OCI-LY7 (cell line): Measurements from ENCODE around the gene TANGO2. TPM values are rescaled to one million over a fixed set of nuclear protein-coding genes. Genes with fewer than 3 reads are reported as not detected.

ENCODE experiments used
- BruUV-seq: library from RNA; stranded (reverse); fragments of 400-500 nt; replicated peaks from 2 replicates; lab custom pipeline; 2021; lab: Mats Ljungman, UMichigan
- CTCF ChIA-PET: fragments of 300-600 bp; sonication (Branson Sonifier 250); formaldehyde crosslinking; loops from one replicate; lab custom pipeline; 2022; ENCODE audit warnings: antibody characterized with exemption; ENCODE audit not compliant: unreplicated experiment; lab: Charles Lee
- POLR2A ChIA-PET: fragments of 300-600 bp; sonication (Branson Sonifier 250); formaldehyde crosslinking; loops from one replicate; lab custom pipeline; 2022; ENCODE audit warnings: antibody characterized with exemption; lab: Charles Lee
- DNase-seq: peaks from one replicate; pipeline ENCODE4 v3.0.0-alpha.2; 2015; ENCODE audit warnings: low spot score
- H2AFZ ChIP-seq: fragments of 200-600 bp; sonication (generic), shearing (Covaris generic); 2 replicates; pipeline ENCODE4 v1.6.1; 2014; ENCODE audit warnings: mild to moderate bottlenecking, antibody characterized with exemption, low read length, moderate library complexity
- H3K27ac ChIP-seq: fragments of 200-600 bp; sonication (generic); 2 replicates; pipeline ENCODE4 v1.5.1; 2014; ENCODE audit warnings: mixed run types, low read depth, mild to moderate bottlenecking, moderate library complexity, low read length, inconsistent platforms; ENCODE audit not compliant: poor library complexity, severe bottlenecking
- H3K36me3 ChIP-seq: fragments of 200-600 bp; sonication (generic); 2 replicates; pipeline ENCODE4 v1.6.1; 2014; ENCODE audit warnings: mild to moderate bottlenecking, antibody characterized with exemption, low read length, moderate library complexity, mixed read lengths; ENCODE audit not compliant: insufficient read depth
- H3K4me1 ChIP-seq: fragments of 200-600 bp; sonication (generic); 2 replicates; pipeline ENCODE4 v1.5.1; 2014; ENCODE audit warnings: mild to moderate bottlenecking, low read length; ENCODE audit not compliant: insufficient read depth, poor library complexity, severe bottlenecking
- H3K4me2 ChIP-seq: fragments of 200-600 bp; sonication (generic); 2 replicates; pipeline ENCODE4 v1.6.1; 2014; ENCODE audit warnings: mild to moderate bottlenecking, low read length
- H3K4me3 ChIP-seq: fragments of 200-600 bp; sonication (generic); 2 replicates; pipeline ENCODE4 v1.5.1; 2014; ENCODE audit warnings: mild to moderate bottlenecking, low read depth, low read length; ENCODE audit not compliant: poor library complexity, severe bottlenecking
- H3K79me2 ChIP-seq: fragments of 200-600 bp; sonication (generic); 2 replicates; pipeline ENCODE4 v1.6.1; 2016; ENCODE audit warnings: low read depth, mild to moderate bottlenecking, low read length, moderate library complexity, mixed read lengths; ENCODE audit not compliant: insufficient read depth
- H3K9me2 ChIP-seq: fragments of 200-600 bp; sonication (generic); 2 replicates; pipeline ENCODE4 v1.6.1; 2016; ENCODE audit warnings: mild to moderate bottlenecking, low read length, mixed read lengths; ENCODE audit not compliant: insufficient read depth
- H3K9me3 ChIP-seq: fragments of 200-600 bp; sonication (generic); 2 replicates; pipeline ENCODE4 v1.6.1; 2014; ENCODE audit warnings: mild to moderate bottlenecking, mixed run types, low read length, mixed read lengths
- H4K20me1 ChIP-seq: fragments of 200-600 bp; sonication (generic); 2 replicates; pipeline ENCODE4 v1.6.1; 2014; ENCODE audit warnings: mild to moderate bottlenecking, antibody characterized with exemption, low read length, moderate library complexity, mixed read lengths; ENCODE audit not compliant: insufficient read depth
- EZH2phosphoT487 ChIP-seq: fragments of 200-600 bp; sonication (generic); IDR thresholded peaks from 2 replicates; pipeline ENCODE4 v1.6.1; 2018; ENCODE audit warnings: low read depth, borderline replicate concordance, mild to moderate bottlenecking, mixed run types, antibody characterized with exemption, low read length, moderate library complexity, mixed read lengths
- intact Hi-C: fragments of 100-400 bp; cut with micrococcal nuclease; formaldehyde crosslinking; loops from one replicate; pipeline ENCODE4 v1.10.0; 2022; ENCODE audit not compliant: unreplicated experiment
- total RNA-seq, 2 experiments: library from RNA; depleted of rRNA in 1 of 2; stranded (reverse); fragments of >200 nt in 1 of 2; shearing (Covaris generic) in 1 of 2; gene quantifications; 2 replicates each; pipeline ENCODE4 v1.2.3, GENCODE V29; 2014 to 2022
- TF ChIP-seq, protein P1 (sequence below): fragments of 200-600 bp; sonication (generic); conservative IDR thresholded peaks from 2 replicates; pipeline ENCODE4 v1.5.1; 2014; ENCODE audit warnings: mild to moderate bottlenecking, antibody characterized with exemption, low read length, moderate library complexity, mixed read lengths

TANGO2 gene
- total RNA-seq, 2 experiments from 2014 or later = 18.3 to 23.3 TPM

DNA sequence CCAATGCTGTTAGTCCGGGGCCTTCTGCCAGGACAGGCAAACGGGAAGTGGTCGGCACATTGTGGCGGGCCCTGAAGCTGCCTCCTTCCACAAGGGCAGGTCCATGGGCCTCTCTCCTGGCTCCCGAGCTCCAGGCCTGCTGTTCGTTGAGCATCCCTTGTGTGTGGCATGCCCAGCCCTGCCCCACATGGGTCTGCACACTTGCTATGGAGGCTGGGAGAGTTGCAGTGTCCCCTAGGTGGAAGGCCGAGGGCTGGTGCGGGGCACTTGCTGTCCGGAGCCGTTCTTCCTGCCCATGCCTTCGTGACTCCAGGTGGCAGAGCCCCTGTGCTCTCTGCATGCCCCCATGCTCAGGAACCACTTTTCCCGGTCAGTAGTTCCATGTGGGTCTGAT lies 33.1 kb downstream of the TANGO2 start:
- no peak overlapping the region for H3K4me3 ChIP-seq
- no peaks in the 10 kb centered on the region for H4K20me1 ChIP-seq
- H3K27ac ChIP-seq = no peak overlapping the region
- no peaks in the 10 kb centered on the region for H3K79me2 ChIP-seq
- H3K36me3 ChIP-seq = peaks cover 14% of the 10 kb centered on the region
- no peaks in the 10 kb centered on the region for H3K9me2 ChIP-seq
- TF ChIP-seq, protein P1, sequence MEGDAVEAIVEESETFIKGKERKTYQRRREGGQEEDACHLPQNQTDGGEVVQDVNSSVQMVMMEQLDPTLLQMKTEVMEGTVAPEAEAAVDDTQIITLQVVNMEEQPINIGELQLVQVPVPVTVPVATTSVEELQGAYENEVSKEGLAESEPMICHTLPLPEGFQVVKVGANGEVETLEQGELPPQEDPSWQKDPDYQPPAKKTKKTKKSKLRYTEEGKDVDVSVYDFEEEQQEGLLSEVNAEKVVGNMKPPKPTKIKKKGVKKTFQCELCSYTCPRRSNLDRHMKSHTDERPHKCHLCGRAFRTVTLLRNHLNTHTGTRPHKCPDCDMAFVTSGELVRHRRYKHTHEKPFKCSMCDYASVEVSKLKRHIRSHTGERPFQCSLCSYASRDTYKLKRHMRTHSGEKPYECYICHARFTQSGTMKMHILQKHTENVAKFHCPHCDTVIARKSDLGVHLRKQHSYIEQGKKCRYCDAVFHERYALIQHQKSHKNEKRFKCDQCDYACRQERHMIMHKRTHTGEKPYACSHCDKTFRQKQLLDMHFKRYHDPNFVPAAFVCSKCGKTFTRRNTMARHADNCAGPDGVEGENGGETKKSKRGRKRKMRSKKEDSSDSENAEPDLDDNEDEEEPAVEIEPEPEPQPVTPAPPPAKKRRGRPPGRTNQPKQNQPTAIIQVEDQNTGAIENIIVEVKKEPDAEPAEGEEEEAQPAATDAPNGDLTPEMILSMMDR = no peak
- no peak for TF ChIP-seq EZH2phosphoT487
- POLR2A ChIA-PET = no interaction called here
- H2AFZ ChIP-seq = no peak overlapping the region
- CTCF ChIA-PET = no interaction called here
- H3K9me3 ChIP-seq = 0 out of 2 replicates have a peak, but pooled peaks cover 1% of the 10 kb centered on the region
- no peaks in the 10 kb centered on the region for H3K4me1 ChIP-seq
- no TSS peak for BruUV-seq
- no peak overlapping the region for H3K4me2 ChIP-seq
- no peak for DNase-seq
- intact Hi-C loops = no loop called here

- Histone ChIP-seq H2AFZ (no peak overlapping the region), H3K79me2 (no peaks in the 10 kb centered on the region), H3K4me1 (no peaks in the 10 kb centered on the region), H3K9me3 (no peaks in the 10 kb centered on the region), H4K20me1 (no peaks in the 10 kb centered on the region), H3K27ac (no peak overlapping the region), H3K9me2 (no peaks in the 10 kb centered on the region), H3K36me3 (peaks cover 12% of the 10 kb centered on the region), H3K4me3 (no peak overlapping the region), H3K4me2 (no peak overlapping the region)
- intact Hi-C loops = no loop called here
- no TSS peak for BruUV-seq
- CTCF ChIA-PET = no interaction called here
- POLR2A ChIA-PET = no interaction called here
- no peak for DNase-seq
- no peak for TF ChIP-seq EZH2phosphoT487
- TF ChIP-seq, protein P1 = no peak
These were observed 33.6 kb downstream of the TANGO2 start for GRCh38 chr22:20054485-20054884.

DNA sequence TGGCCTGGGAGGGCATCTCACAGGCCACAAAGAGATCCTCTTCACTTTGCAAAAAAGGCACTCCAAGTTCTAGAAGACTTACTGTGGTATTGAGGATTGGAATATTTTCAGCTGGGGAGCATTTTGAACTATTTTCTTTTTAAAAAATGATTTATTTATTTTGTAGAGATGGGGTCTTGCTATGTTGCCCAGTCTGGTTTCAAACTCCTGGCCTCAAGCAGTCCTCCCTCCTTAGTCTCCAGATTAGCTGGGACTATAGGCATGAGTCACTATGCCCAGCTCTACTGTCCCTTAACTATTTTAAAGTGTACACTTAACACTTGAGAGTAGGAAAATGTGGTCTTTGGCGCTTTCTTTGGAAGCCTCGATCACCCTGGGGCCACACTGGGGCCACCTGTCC lies 34.2 kb downstream of the TANGO2 start:
- BruUV-seq = no TSS peak
- no peak for TF ChIP-seq EZH2phosphoT487
- TF ChIP-seq, protein P1 = no peak
- ChIA-PET POLR2A (no interaction called here), CTCF (no interaction called here)
- intact Hi-C loops = no loop called here
- Histone ChIP-seq H3K4me1 (no peaks in the 10 kb centered on the region), H3K4me2 (no peak overlapping the region), H3K9me3 (no peaks in the 10 kb centered on the region), H3K9me2 (no peaks in the 10 kb centered on the region), H4K20me1 (no peaks in the 10 kb centered on the region), H3K27ac (no peak overlapping the region), H3K79me2 (no peaks in the 10 kb centered on the region), H3K36me3 (peaks cover 8% of the 10 kb centered on the region; the same call in 1 of the 2 replicates), H3K4me3 (no peak overlapping the region), H2AFZ (no peak overlapping the region)
- DNase-seq = no peak
